Aorta (tissue), 5 donors: Measurements from ENCODE around the gene HM13. TPM values are rescaled to one million over a fixed set of nuclear protein-coding genes. Genes with fewer than 3 reads are reported as not detected.
"Not testable (repeated sequence)": the region's sequence is repeated elsewhere in the genome, so short reads cannot be mapped to it uniquely, and the experiment has no call there.

Source experiments
- ATAC-seq: fragments of 200-7000 bp; cut with Tn5 transposase; one replicate; pipeline ENCODE4 v1.9.1; 2022; ENCODE audit warnings: moderate library complexity; ENCODE audit not compliant: low FRiP score
- DNase-seq, 2 donors: peaks; one replicate each; pipeline ENCODE4 v3.0.0-alpha.2; 2020
- H3K27ac ChIP-seq, 2 donors: one replicate each; pipeline ENCODE4 v1.5.1; 2013; ENCODE audit warnings: low read length in 2 of 2, mild to moderate bottlenecking in 2 of 2, moderate library complexity in 2 of 2, control low read depth in 1 of 2, inconsistent platforms in 1 of 2, low read depth in 1 of 2
- H3K27me3 ChIP-seq, 2 donors: one replicate each; pipeline ENCODE4 v1.6.1; 2013; ENCODE audit warnings: control low read depth in 1 of 2, low read length in 1 of 2, mild to moderate bottlenecking in 1 of 2, moderate library complexity in 1 of 2; ENCODE audit not compliant: insufficient read depth in 2 of 2, control insufficient read depth in 1 of 2
- H3K36me3 ChIP-seq, 2 donors: one replicate each; pipeline ENCODE4 v1.6.1; 2013; ENCODE audit warnings: control low read depth in 1 of 2, low read length in 1 of 2, mild to moderate bottlenecking in 1 of 2; ENCODE audit not compliant: insufficient read depth in 2 of 2, control insufficient read depth in 1 of 2
- H3K4me1 ChIP-seq, 2 donors: one replicate each; pipeline ENCODE4 v1.6.1; 2013; ENCODE audit warnings: low read length in 2 of 2, control low read depth in 1 of 2, mild to moderate bottlenecking in 1 of 2, moderate library complexity in 1 of 2; ENCODE audit not compliant: insufficient read depth in 2 of 2, control insufficient read depth in 1 of 2
- H3K4me3 ChIP-seq, 2 donors: one replicate each; pipeline ENCODE4 v1.5.1; 2013; ENCODE audit warnings: low read length in 2 of 2, control low read depth in 1 of 2, mild to moderate bottlenecking in 1 of 2
- H3K9me3 ChIP-seq: one replicate; pipeline ENCODE4 v1.6.1; 2013; ENCODE audit warnings: mild to moderate bottlenecking, low read length; ENCODE audit not compliant: control insufficient read depth
- WGBS, 2 donors: extraction: QIAGEN DNeasy Blood & Tissue Kit; methylation state at CpG; one replicate each; pipeline ENCODE4 v1.1.7; 2013; 5-methylcytosine and 5-hydroxymethylcytosine counted together
- intact Hi-C, 2 donors: fragments of 100-400 bp; cut with DNase I; formaldehyde crosslinking; loops; one replicate each; pipeline versions ENCODE4 v1.14.2 to v1.15.0; 2022
- polyA plus RNA-seq, 2 donors: library from polyadenylated mRNA; stranded (reverse); fragments of 200-250 nt; gene quantifications; one replicate each; pipeline ENCODE4 v1.2.3, GENCODE V29; 2013
- total RNA-seq, 2 donors: library from RNA; stranded (reverse); fragmentation: NEBNext Ultra II Directional; extraction: Animal tissue kit (Norgen Biotek cat#: 25700); gene quantifications; one replicate each; pipeline ENCODE4 v1.2.1, GENCODE V29; 2021
- donor health status: healthy with polysubstance abuse.
- donor health status: Bipolar disorder and iron deficiency.
- donor health status: DM: no; HTN: no; CAD: no.
- donor health status: DM: no; HTN: no; CAD: no.
- donor health status: DM: yes; HTN: yes; CAD: no.

The HM13 gene
- total and polyA plus RNA-seq, 4 donors = 41.8 to 139 (median 122) TPM

GRCh38 chr20:31594002-31594557, 79.8 kb downstream of the HM13 start:
- no peak for ATAC-seq
- Histone ChIP-seq H3K4me1 (no peaks in the 10 kb centered on the region), H3K27ac (no peak overlapping the region), H3K27me3 (no peaks in the 10 kb centered on the region), H3K4me3 (no peak overlapping the region), H3K9me3 (no peaks in the 10 kb centered on the region), H3K36me3 (no peaks in the 10 kb centered on the region)
- intact Hi-C loops = no loop called here
- DNase-seq = no peak
- WGBS, 2 donors = 89 to 91% methylated on average over 13 of the region's 13 CpGs

- Histone ChIP-seq H3K27ac (peak overlapping the region in 1 of 2 donors; percentile 56), H3K36me3 (no peaks in the 10 kb centered on the region), H3K27me3 (no peaks in the 10 kb centered on the region), H3K4me3 (no peak overlapping the region), H3K4me1 (no peaks in the 10 kb centered on the region), H3K9me3 (no peaks in the 10 kb centered on the region)
- WGBS, 2 donors = 78 to 82% methylated on average over 11 of the region's 11 CpGs
- no peak for DNase-seq
- no peak for ATAC-seq
- intact Hi-C loops = no loop called here
These were observed 80.5 kb downstream of the HM13 start for GRCh38 chr20:31594558-31595379.

GRCh38 chr20:31595380-31595653, 81.1 kb downstream of the HM13 start:
- Histone ChIP-seq H3K27me3 (no peaks in the 10 kb centered on the region), H3K36me3 (no peaks in the 10 kb centered on the region), H3K27ac (peak overlapping the region in 1 of 2 donors; percentile 56), H3K4me3 (no peak overlapping the region), H3K9me3 (no peaks in the 10 kb centered on the region), H3K4me1 (no peaks in the 10 kb centered on the region)
- 86 to 91% methylated on average over 3 of the region's 3 CpGs for whole genome bisulfite sequencing, 2 donors
- DNase-seq = no peak
- ATAC-seq = no peak
- intact Hi-C loops = no loop called here

GRCh38 chr20:31595654-31596411, 81.6 kb downstream of the HM13 start:
- Histone ChIP-seq H3K9me3 (no peaks in the 10 kb centered on the region), H3K36me3 (no peaks in the 10 kb centered on the region), H3K4me1 (no peaks in the 10 kb centered on the region), H3K4me3 (no peak overlapping the region), H3K27ac (peak overlapping the region in 1 of 2 donors; percentile 56), H3K27me3 (no peaks in the 10 kb centered on the region)
- intact Hi-C loops = no loop called here
- WGBS, 2 donors = 15 to 16% methylated on average over 15 of the region's 15 CpGs
- ATAC-seq = peak; percentile 95
- DNase-seq = peak; percentile 90 to 92

- ATAC-seq, H3K27me3 ChIP-seq, H3K9me3 ChIP-seq, H3K4me1 ChIP-seq, H3K36me3 ChIP-seq, DNase-seq, intact Hi-C loops, H3K4me3 ChIP-seq: not testable (repeated sequence)
- peak overlapping the region in 1 of 2 donors; percentile 85 for H3K27ac ChIP-seq
- WGBS, 2 donors = 25 to 32% methylated on average over 4 of the region's 4 CpGs
These were observed 82.1 kb downstream of the HM13 start for GRCh38 chr20:31596412-31596715.

- H3K9me3 ChIP-seq = no peaks in the 10 kb centered on the region
- H3K4me3 ChIP-seq = no peak overlapping the region
- WGBS, 2 donors = 74 to 80% methylated on average over 4 of the region's 4 CpGs
- no peaks in the 10 kb centered on the region for H3K4me1 ChIP-seq
- H3K36me3 ChIP-seq = no peaks in the 10 kb centered on the region
- no peaks in the 10 kb centered on the region for H3K27me3 ChIP-seq
- DNase-seq (no peak), ATAC-seq (no peak)
- H3K27ac ChIP-seq = peak overlapping the region in 1 of 2 donors; percentile 85
- intact Hi-C loops = no loop called here
These were observed 82.7 kb downstream of the HM13 start for GRCh38 chr20:31596831-31597480.

- no peak overlapping the region for H3K27ac ChIP-seq
- DNase-seq (no peak), ATAC-seq (no peak)
- H3K9me3 ChIP-seq = no peaks in the 10 kb centered on the region
- no peak overlapping the region for H3K4me3 ChIP-seq
- intact Hi-C loops = no loop called here
- 94 to 96% methylated on average over 2 of the region's 2 CpGs for WGBS, 2 donors
- H3K36me3 ChIP-seq = no peaks in the 10 kb centered on the region
- no peaks in the 10 kb centered on the region for H3K4me1 ChIP-seq
- H3K27me3 ChIP-seq = no peaks in the 10 kb centered on the region
These were observed 83.2 kb downstream of the HM13 start for GRCh38 chr20:31597481-31597855.

- Histone ChIP-seq H3K27ac (no peak overlapping the region), H3K4me1 (no peaks in the 10 kb centered on the region), H3K27me3 (no peaks in the 10 kb centered on the region), H3K4me3 (no peak overlapping the region), H3K36me3 (no peaks in the 10 kb centered on the region), H3K9me3 (no peaks in the 10 kb centered on the region)
- DNase-seq (no peak), ATAC-seq (no peak)
- intact Hi-C loops = no loop called here
- WGBS, 2 donors = 97% methylated on average over 4 of the region's 4 CpGs
These were observed 88.2 kb downstream of the HM13 start for GRCh38 chr20:31602431-31602778.
